OCI-LY1 (cell line): ENCODE measurements around the gene DUSP5.

ENCODE experiments used
- H2AFZ ChIP-seq: fragments of 200-600 bp; sonication (generic), shearing (Covaris generic); 2 replicates; pipeline ENCODE4 v1.6.0; 2014; ENCODE audit warnings: antibody characterized with exemption, mild to moderate bottlenecking, low read length
- H3F3A ChIP-seq: fragments of 200-600 bp; sonication (generic), shearing (Covaris generic); 2 replicates; pipeline ENCODE4 v1.6.0; 2014; ENCODE audit warnings: mild to moderate bottlenecking, antibody characterized with exemption, low read length, moderate library complexity; ENCODE audit not compliant: insufficient read depth
- H3K27ac ChIP-seq: fragments of 200-600 bp; sonication (generic); 2 replicates; pipeline ENCODE4 v1.5.1; 2014; ENCODE audit warnings: low read length, mixed run types, mild to moderate bottlenecking, low read depth; ENCODE audit not compliant: poor library complexity, severe bottlenecking
- H3K27me3 ChIP-seq: fragments of 200-600 bp; sonication (generic); 2 replicates; pipeline ENCODE4 v1.6.0; 2014; ENCODE audit warnings: antibody characterized with exemption, mild to moderate bottlenecking, low read length, moderate library complexity; ENCODE audit not compliant: insufficient read depth
- H3K36me3 ChIP-seq: fragments of 200-600 bp; sonication (generic); 2 replicates; pipeline ENCODE4 v1.6.1; 2014; ENCODE audit warnings: mild to moderate bottlenecking, antibody characterized with exemption, low read length, moderate library complexity, mixed read lengths; ENCODE audit not compliant: insufficient read depth
- H3K4me1 ChIP-seq: fragments of 200-600 bp; sonication (generic); 2 replicates; pipeline ENCODE4 v1.5.1; 2014; ENCODE audit warnings: mild to moderate bottlenecking, low read length, moderate library complexity; ENCODE audit not compliant: insufficient read depth, severe bottlenecking
- H3K4me2 ChIP-seq: fragments of 200-600 bp; sonication (generic), shearing (Covaris generic); 2 replicates; pipeline ENCODE4 v1.6.1; 2014; ENCODE audit warnings: low read length
- H3K4me3 ChIP-seq: fragments of 200-600 bp; sonication (generic); 2 replicates; pipeline ENCODE4 v1.5.1; 2014; ENCODE audit warnings: low read length, low read depth, mild to moderate bottlenecking, mixed read lengths; ENCODE audit not compliant: poor library complexity, severe bottlenecking
- H3K79me2 ChIP-seq: fragments of 200-600 bp; shearing (Covaris generic); 2 replicates; pipeline ENCODE4 v1.6.1; 2016; ENCODE audit warnings: mixed run types, low read length, mixed read lengths; ENCODE audit not compliant: insufficient read depth
- H3K9ac ChIP-seq: fragments of 200-600 bp; sonication (generic), shearing (Covaris generic); 2 replicates; pipeline ENCODE4 v1.6.1; 2014; ENCODE audit warnings: mild to moderate bottlenecking, low read length, mixed read lengths
- H3K9me2 ChIP-seq: fragments of 200-600 bp; sonication (generic), shearing (Covaris generic); 2 replicates; pipeline ENCODE4 v1.6.1; 2014; ENCODE audit warnings: low read depth, mild to moderate bottlenecking, low read length, mixed read lengths
- H3K9me3 ChIP-seq: fragments of 200-600 bp; shearing (Covaris generic); 2 replicates; pipeline ENCODE4 v1.6.1; 2014; ENCODE audit warnings: low read length, mixed read lengths
- H4K20me1 ChIP-seq: fragments of 200-600 bp; sonication (generic), shearing (Covaris generic); 2 replicates; pipeline ENCODE4 v1.6.0; 2016; ENCODE audit warnings: mild to moderate bottlenecking, low read length; ENCODE audit not compliant: insufficient read depth
- EZH2 ChIP-seq: fragments of 200-600 bp; sonication (generic), shearing (Covaris generic); IDR thresholded peaks from 2 replicates; pipeline ENCODE4 v1.8.0; 2017; ENCODE audit warnings: borderline replicate concordance, mixed run types, mild to moderate bottlenecking, antibody characterized with exemption, low read length, moderate library complexity, mixed read lengths
- TF ChIP-seq, protein P1 (sequence below): fragments of 200-600 bp; sonication (generic), shearing (Covaris generic); IDR thresholded peaks from 2 replicates; pipeline ENCODE4 v1.5.1; 2017; ENCODE audit warnings: mild to moderate bottlenecking, antibody characterized with exemption, low read length, moderate library complexity, mixed read lengths

Gene DUSP5

DNA sequence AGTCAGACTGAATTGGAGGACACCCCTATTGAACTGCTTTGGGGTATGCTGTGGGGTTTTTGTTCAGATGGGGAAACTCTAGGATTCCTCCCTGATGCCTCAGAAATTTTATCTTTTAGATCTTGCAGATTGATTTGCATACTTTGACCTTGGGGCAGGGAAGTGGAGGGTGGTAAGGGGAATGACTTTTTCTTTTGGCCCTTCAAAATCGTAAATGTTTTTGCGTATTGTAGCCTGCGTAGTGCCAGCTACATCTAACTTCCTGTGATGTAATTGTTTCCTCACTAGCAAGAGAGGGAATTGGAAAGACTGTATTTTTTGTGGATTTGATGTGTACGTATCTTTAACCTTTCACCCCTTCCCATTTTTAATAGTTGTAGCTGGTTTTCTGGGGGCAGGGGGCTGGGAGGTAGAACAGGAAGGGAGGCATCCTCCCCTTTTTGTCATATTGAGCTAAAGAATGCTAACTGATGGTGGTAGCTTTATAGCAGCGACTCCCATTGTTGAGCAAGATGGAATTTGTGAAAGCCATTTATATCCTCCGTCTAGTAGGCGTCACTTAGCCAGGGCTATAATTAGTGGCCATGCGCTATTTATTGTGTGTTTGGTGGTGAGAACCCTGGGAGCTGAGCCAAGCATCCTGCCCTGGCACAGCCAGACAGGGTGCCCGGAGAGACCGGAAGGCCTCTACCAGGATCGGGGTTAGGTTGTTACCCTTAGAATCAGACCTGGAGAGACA is 11.3 kb downstream of the DUSP5 start:
- Histone ChIP-seq H3K4me1 (no peaks in the 10 kb centered on the region), H3K27me3 (no peaks in the 10 kb centered on the region), H3K9me3 (no peaks in the 10 kb centered on the region), H2AFZ (no peak overlapping the region), H3K9ac (no peak overlapping the region), H3F3A (no peaks in the 10 kb centered on the region), H3K9me2 (no peaks in the 10 kb centered on the region), H3K36me3 (peaks cover 72% of the 10 kb centered on the region), H3K4me2 (no peak overlapping the region), H3K27ac (no peak overlapping the region), H4K20me1 (no peaks in the 10 kb centered on the region), H3K79me2 (no peaks in the 10 kb centered on the region), H3K4me3 (no peak overlapping the region)
- TF ChIP-seq EZH2 = no peak
- TF ChIP-seq, protein P1, sequence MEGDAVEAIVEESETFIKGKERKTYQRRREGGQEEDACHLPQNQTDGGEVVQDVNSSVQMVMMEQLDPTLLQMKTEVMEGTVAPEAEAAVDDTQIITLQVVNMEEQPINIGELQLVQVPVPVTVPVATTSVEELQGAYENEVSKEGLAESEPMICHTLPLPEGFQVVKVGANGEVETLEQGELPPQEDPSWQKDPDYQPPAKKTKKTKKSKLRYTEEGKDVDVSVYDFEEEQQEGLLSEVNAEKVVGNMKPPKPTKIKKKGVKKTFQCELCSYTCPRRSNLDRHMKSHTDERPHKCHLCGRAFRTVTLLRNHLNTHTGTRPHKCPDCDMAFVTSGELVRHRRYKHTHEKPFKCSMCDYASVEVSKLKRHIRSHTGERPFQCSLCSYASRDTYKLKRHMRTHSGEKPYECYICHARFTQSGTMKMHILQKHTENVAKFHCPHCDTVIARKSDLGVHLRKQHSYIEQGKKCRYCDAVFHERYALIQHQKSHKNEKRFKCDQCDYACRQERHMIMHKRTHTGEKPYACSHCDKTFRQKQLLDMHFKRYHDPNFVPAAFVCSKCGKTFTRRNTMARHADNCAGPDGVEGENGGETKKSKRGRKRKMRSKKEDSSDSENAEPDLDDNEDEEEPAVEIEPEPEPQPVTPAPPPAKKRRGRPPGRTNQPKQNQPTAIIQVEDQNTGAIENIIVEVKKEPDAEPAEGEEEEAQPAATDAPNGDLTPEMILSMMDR = no peak

- no peaks in the 10 kb centered on the region for H3K9me2 ChIP-seq
- no peaks in the 10 kb centered on the region for H3K9me3 ChIP-seq
- no peaks in the 10 kb centered on the region for H3F3A ChIP-seq
- no peaks in the 10 kb centered on the region for H3K27me3 ChIP-seq
- no peak overlapping the region for H3K9ac ChIP-seq
- H2AFZ ChIP-seq = no peak overlapping the region
- no peaks in the 10 kb centered on the region for H4K20me1 ChIP-seq
- H3K4me2 ChIP-seq = no peak overlapping the region
- peaks cover 66% of the 10 kb centered on the region for H3K36me3 ChIP-seq
- no peaks in the 10 kb centered on the region for H3K4me1 ChIP-seq
- no peak overlapping the region for H3K4me3 ChIP-seq
- H3K27ac ChIP-seq = no peak overlapping the region
- TF ChIP-seq EZH2 = no peak
- TF ChIP-seq, protein P1 = no peak
- H3K79me2 ChIP-seq = no peaks in the 10 kb centered on the region
Measured at GRCh38 chr10:110509560-110509959, 11.9 kb downstream of the DUSP5 start.

GRCh38 chr10:110510086-110510485 is 12.4 kb downstream of the DUSP5 start:
- H2AFZ ChIP-seq = no peak overlapping the region
- no peaks in the 10 kb centered on the region for H3K9me3 ChIP-seq
- H3F3A ChIP-seq = no peaks in the 10 kb centered on the region
- TF ChIP-seq EZH2 = no peak
- TF ChIP-seq, protein P1 = no peak
- H3K36me3 ChIP-seq = peaks cover 61% of the 10 kb centered on the region
- no peak overlapping the region for H3K4me3 ChIP-seq
- no peak overlapping the region for H3K9ac ChIP-seq
- no peaks in the 10 kb centered on the region for H3K9me2 ChIP-seq
- H3K4me2 ChIP-seq = no peak overlapping the region
- no peak overlapping the region for H3K27ac ChIP-seq
- no peaks in the 10 kb centered on the region for H3K79me2 ChIP-seq
- no peaks in the 10 kb centered on the region for H3K4me1 ChIP-seq
- H3K27me3 ChIP-seq = no peaks in the 10 kb centered on the region
- no peaks in the 10 kb centered on the region for H4K20me1 ChIP-seq
